Measurements from ENCODE around the gene A3GALT2.

A3GALT2 gene

GRCh38 chr1:33349778-33350610, 29.1 kb upstream of the A3GALT2 start:
- DNase-seq = peak; percentile 81 to 84

- DNase-seq = peak; percentile 30 to 48
Measured at GRCh38 chr1:33349081-33349759, 28.3 kb upstream of the A3GALT2 start.

GRCh38 chr1:33348676-33349080, 27.8 kb upstream of the A3GALT2 start:
- DNase-seq = peak in 1 of 2 donors; percentile 27

GRCh38 chr1:33348194-33348593, 27.3 kb upstream of the A3GALT2 start:
- no peak for DNase-seq

GRCh38 chr1:33347650-33347992, 26.7 kb upstream of the A3GALT2 start:
- no peak for DNase-seq

- no peak for DNase-seq
Measured at GRCh38 chr1:33346927-33347649, 26.2 kb upstream of the A3GALT2 start.

- no peak for DNase-seq
Measured at GRCh38 chr1:33346533-33346926, 25.6 kb upstream of the A3GALT2 start.

GRCh38 chr1:33344896-33345560, 24.1 kb upstream of the A3GALT2 start:
- DNase-seq = no peak

GRCh38 chr1:33343539-33343938, 22.6 kb upstream of the A3GALT2 start:
- DNase-seq = no peak

GRCh38 chr1:33342041-33342723, 21.3 kb upstream of the A3GALT2 start:
- no peak for DNase-seq

GRCh38 chr1:33341190-33341589, 20.3 kb upstream of the A3GALT2 start:
- no peak for DNase-seq

GRCh38 chr1:33339413-33339812, 18.5 kb upstream of the A3GALT2 start:
- no peak for DNase-seq

GRCh38 chr1:33338440-33339211, 17.7 kb upstream of the A3GALT2 start:
- DNase-seq = peak in 1 of 2 donors; percentile 30

GRCh38 chr1:33338048-33338439, 17.1 kb upstream of the A3GALT2 start:
- DNase-seq = no peak

- DNase-seq = no peak
Measured at GRCh38 chr1:33337441-33337840, 16.5 kb upstream of the A3GALT2 start.

- DNase-seq = no peak
Measured at GRCh38 chr1:33336580-33336979, 15.7 kb upstream of the A3GALT2 start.

GRCh38 chr1:33335020-33335419, 14.1 kb upstream of the A3GALT2 start:
- DNase-seq = no peak

- no peak for DNase-seq
Measured at GRCh38 chr1:33334081-33334552, 13.2 kb upstream of the A3GALT2 start.

- DNase-seq = no peak
Measured at GRCh38 chr1:33332881-33333280, 12.0 kb upstream of the A3GALT2 start.

GRCh38 chr1:33332357-33332789, 11.5 kb upstream of the A3GALT2 start:
- no peak for DNase-seq

All from CD4-positive, alpha-beta T cell treated with Interleukin-4 for 1 hour (primary cell).